G401 (cell line): ENCODE data around the gene GNRH2. TPM values are rescaled to one million over a fixed set of nuclear protein-coding genes. Genes with fewer than 3 reads are reported as not detected.
A peak's percentile ranks its signal among the peaks of the same experiment; 100 is the strongest.
"Not testable (repeated sequence)": the region's sequence is repeated elsewhere in the genome, so short reads cannot be mapped to it uniquely, and the experiment has no call there.

Experiments
- DNase-seq: peaks from one replicate; pipeline ENCODE4 v3.0.0-alpha.2; 2015; ENCODE audit warnings: low spot score
- in situ Hi-C: cut with HindIII; loops from 2 replicates; pipeline ENCODE4 v1.10.0; 2016; ENCODE audit warnings: low sequenced_read_pairs, mixed read lengths
- total RNA-seq: library from RNA; depleted of rRNA; stranded (reverse); fragments of >200 nt; shearing (Covaris generic); gene quantifications from 2 replicates; pipeline ENCODE4 v1.2.3, GENCODE V29; 2014

GNRH2 gene
- total RNA-seq, 1 experiment from 2014 or later, result not detected

- no peak for DNase-seq
- in situ Hi-C loops, result no loop called here
Observed at GRCh38 chr20:3070725-3071124, 27.3 kb downstream of the GNRH2 start.

GRCh38 chr20:3071266-3071609 is 27.8 kb downstream of the GNRH2 start:
- in situ Hi-C loops, result no loop called here
- no peak for DNase-seq

GRCh38 chr20:3071610-3072529 is 28.4 kb downstream of the GNRH2 start, which contains the start of gene OXT:
TSS of gene OXT (plus strand) at chr20:3071620. CDS start at chr20:3071656, 36 bp downstream.
- DNase-seq, result no peak
- in situ Hi-C loops, result no loop called here

- DNase-seq, result no peak
- in situ Hi-C loops, result no loop called here
Observed at GRCh38 chr20:3072530-3073250, 29.3 kb downstream of the GNRH2 start.

GRCh38 chr20:3073251-3073643 is 29.8 kb downstream of the GNRH2 start:
- in situ Hi-C loops, DNase-seq: not testable (repeated sequence)

GRCh38 chr20:3074812-3075211 is 31.4 kb downstream of the GNRH2 start:
- in situ Hi-C loops, result no loop called here
- DNase-seq, result no peak

GRCh38 chr20:3075315-3075714 is 31.9 kb downstream of the GNRH2 start:
- in situ Hi-C loops, DNase-seq: not testable (repeated sequence)

GRCh38 chr20:3077618-3078134 is 34.3 kb downstream of the GNRH2 start:
- no peak for DNase-seq
- in situ Hi-C loops, result no loop called here

- in situ Hi-C loops, result no loop called here
- DNase-seq, result peak; percentile 38
Observed at GRCh38 chr20:3080939-3081388, 37.5 kb downstream of the GNRH2 start.

- in situ Hi-C loops, result no loop called here
- DNase-seq, result no peak
Observed at GRCh38 chr20:3081641-3082040, 38.2 kb downstream of the GNRH2 start.

GRCh38 chr20:3082306-3082951 is 39.0 kb downstream of the GNRH2 start:
- DNase-seq, result no peak
- in situ Hi-C loops, result no loop called here

- in situ Hi-C loops, result no loop called here
- DNase-seq, result no peak
Observed at GRCh38 chr20:3082955-3083952, 39.8 kb downstream of the GNRH2 start.

- in situ Hi-C loops, result no loop called here
Observed at GRCh38 chr20:3084283-3084985, 41.0 kb downstream of the GNRH2 start, which contains the start of gene AVP. TSS of gene AVP (minus strand) at chr20:3084724. CDS start at chr20:3084674, 50 bp downstream.

GRCh38 chr20:3084986-3085360 is 41.6 kb downstream of the GNRH2 start:
- no peak for DNase-seq
- in situ Hi-C loops, result no loop called here

More at GRCh38 chr20:3084283-3084985, 41.0 kb downstream of the GNRH2 start, which contains the start of gene AVP:
- DNase-seq, result no peak

- in situ Hi-C loops, result no loop called here
- DNase-seq, result no peak
Observed at GRCh38 chr20:3085571-3086072, 42.2 kb downstream of the GNRH2 start.

- no peak for DNase-seq
- in situ Hi-C loops, result no loop called here
Observed at GRCh38 chr20:3088031-3088430, 44.6 kb downstream of the GNRH2 start.

GRCh38 chr20:3090565-3090964 is 47.1 kb downstream of the GNRH2 start:
- in situ Hi-C loops, result no loop called here
- no peak for DNase-seq
